K562 (cell line): Measurements from ENCODE around the gene MAGI2.

Experiments used
- RAD51 ChIP-seq: fragments of 450-650 bp; IDR thresholded peaks from 2 replicates; pipeline ENCODE4 v1.7.1; 2016; ENCODE audit warnings: low read depth, mild to moderate bottlenecking, borderline replicate concordance
- TAF1 ChIP-seq: IDR thresholded peaks from 2 replicates; pipeline ENCODE4 v1.6.1; 2011; ENCODE audit warnings: mild to moderate bottlenecking, low read length, moderate library complexity; ENCODE audit not compliant: insufficient read depth, control insufficient read depth, severe bottlenecking; ENCODE audit errors: extremely low read depth
- ZBTB8A ChIP-seq: fragments of 450-650 bp; IDR thresholded peaks from 2 replicates; pipeline ENCODE4 v1.6.1; 2018; ENCODE audit warnings: mild to moderate bottlenecking, moderate library complexity; ENCODE audit not compliant: partially characterized antibody
- ZNF431 ChIP-seq: sonication (generic); formaldehyde crosslinking; IDR thresholded peaks from 2 replicates; pipeline ENCODE4 v1.8.0; 2022; ENCODE audit warnings: mild to moderate bottlenecking, missing genetic modification reagents

DNA sequence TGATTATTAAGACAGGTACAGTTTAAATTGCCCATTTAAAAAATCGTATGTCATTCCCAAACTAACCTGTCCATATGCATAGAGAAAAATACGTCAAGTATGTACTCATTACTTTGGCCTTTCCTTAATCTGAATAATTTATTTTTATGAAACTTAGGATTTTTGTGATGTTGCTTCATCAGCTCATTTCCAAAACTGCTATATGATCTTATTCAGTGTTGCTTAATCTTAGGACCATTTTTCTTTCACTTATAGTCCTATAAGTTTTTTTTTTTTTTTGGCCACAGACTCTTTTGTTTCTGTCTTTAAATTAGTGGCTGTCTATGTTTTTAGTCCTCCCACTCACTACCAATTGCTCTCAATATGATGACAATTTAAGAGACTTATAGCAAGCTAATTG is 1309.8 kb downstream of the MAGI2 start:
- TF ChIP-seq TAF1 (no peak), RAD51 (no peak), ZBTB8A (no peak), ZNF431 (CRISPR knock-in tag) (no peak)
